ENCODE results near the gene PRKG1.

PRKG1 gene

GRCh38 chr10:51074238-51075028, at the start of gene PRKG1:
TSS of gene PRKG1 (plus strand) at chr10:51074487.
- no peak for DNase-seq

GRCh38 chr10:51028420-51028819, 45.9 kb upstream of the PRKG1 start:
- DNase-seq: no peak

GRCh38 chr10:51029172-51029641, 45.1 kb upstream of the PRKG1 start:
- DNase-seq: no peak

GRCh38 chr10:51030480-51030879, 43.8 kb upstream of the PRKG1 start:
- DNase-seq: no peak

GRCh38 chr10:51031950-51032349, 42.3 kb upstream of the PRKG1 start:
- DNase-seq: no peak

GRCh38 chr10:51034769-51035168, 39.5 kb upstream of the PRKG1 start:
- DNase-seq: no peak

- DNase-seq: no peak
These were observed 38.9 kb upstream of the PRKG1 start for GRCh38 chr10:51035344-51035743.

GRCh38 chr10:51045871-51046270, 28.4 kb upstream of the PRKG1 start:
- no peak for DNase-seq

GRCh38 chr10:51046654-51047053, 27.6 kb upstream of the PRKG1 start:
- DNase-seq: no peak

- no peak for DNase-seq
These were observed 26.4 kb upstream of the PRKG1 start for GRCh38 chr10:51047857-51048256.

GRCh38 chr10:51048792-51049191, 25.5 kb upstream of the PRKG1 start:
- DNase-seq: no peak

- DNase-seq: no peak
These were observed 22.1 kb upstream of the PRKG1 start for GRCh38 chr10:51052163-51052562.

GRCh38 chr10:51057925-51058324, 16.4 kb upstream of the PRKG1 start:
- DNase-seq: no peak

GRCh38 chr10:51063166-51063565, 11.1 kb upstream of the PRKG1 start:
- no peak for DNase-seq

GRCh38 chr10:51063659-51064535, 10.4 kb upstream of the PRKG1 start:
- no peak for DNase-seq

GRCh38 chr10:51066231-51066630, 8.1 kb upstream of the PRKG1 start:
- DNase-seq: no peak

GRCh38 chr10:51072210-51072609, 2.1 kb upstream of the PRKG1 start:
- no peak for DNase-seq

- no peak for DNase-seq
These were observed 1.3 kb upstream of the PRKG1 start for GRCh38 chr10:51072921-51073434.

GRCh38 chr10:51073453-51074237, 642 bp upstream of the PRKG1 start:
- DNase-seq: no peak

- no peak for DNase-seq
These were observed 971 bp downstream of the PRKG1 start for GRCh38 chr10:51075043-51075872.

GRCh38 chr10:51075873-51076229, 1.6 kb downstream of the PRKG1 start:
- no peak for DNase-seq

GRCh38 chr10:51076299-51076841, 2.1 kb downstream of the PRKG1 start:
- DNase-seq: no peak
